ENCODE measurements around the gene HOOK2.

GRCh38 chr19:12727745-12728433, 47.5 kb downstream of the HOOK2 start:
- TF ChIP-seq CTCF (IDR thresholded peaks at IDR 0.05; ENCODE audit: poor library complexity) (no peak), EZH2 (IDR thresholded peaks at IDR 0.05; ENCODE audit: borderline replicate concordance) (no peak)
